Ovary (tissue), 3 donors: ENCODE results near the gene PA2G4.
A peak's percentile ranks its signal among the peaks of the same experiment; 100 is the strongest.

Experiments
- CTCF ChIP-seq, 3 donors: fragments of 450-650 bp in 2 of 3; fragments of 200-600 bp in 1 of 3; IDR thresholded peaks; one replicate each; pipeline versions ENCODE4 v1.5.1 to v1.8.0; 2016 to 2022; ENCODE audit warnings: antibody characterized with exemption in 3 of 3, mild to moderate bottlenecking in 1 of 3
- EP300 ChIP-seq: sonication (generic); formaldehyde crosslinking; IDR thresholded peaks from one replicate; pipeline ENCODE4 v1.6.1; 2017; ENCODE audit warnings: antibody characterized with exemption
- POLR2A ChIP-seq: fragments of 450-650 bp; IDR thresholded peaks from one replicate; pipeline ENCODE4 v1.6.1; 2017; ENCODE audit warnings: antibody characterized with exemption, mild to moderate bottlenecking, moderate library complexity
- donor health status: DM: no; HTN: no; CAD: no.

- TF ChIP-seq POLR2A (no peak), CTCF (IDR thresholded peaks at IDR 0.05) (peak; percentile 35 to 69 (median 64)), EP300 (no peak)
These were observed 25.2 kb upstream of the PA2G4 start for GRCh38 chr12:56078931-56079722.
